NCI-H226 (cell line): ENCODE results near the gene EIF2AK3.
"Not testable (repeated sequence)": the region's sequence is repeated elsewhere in the genome, so short reads cannot be mapped to it uniquely, and the experiment has no call there.

Experiments
- DNase-seq: peaks from one replicate; pipeline ENCODE4 v3.0.0-alpha.2; 2015

EIF2AK3 gene

GRCh38 chr2:88591698-88592097 is 35.6 kb downstream of the EIF2AK3 start:
- no peak for DNase-seq

GRCh38 chr2:88590998-88591613 is 36.2 kb downstream of the EIF2AK3 start:
- no peak for DNase-seq

- DNase-seq, result no peak
Measured at GRCh38 chr2:88585969-88586368, 41.3 kb downstream of the EIF2AK3 start.

- no peak for DNase-seq
Measured at GRCh38 chr2:88582030-88582429, 45.2 kb downstream of the EIF2AK3 start.

DNA sequence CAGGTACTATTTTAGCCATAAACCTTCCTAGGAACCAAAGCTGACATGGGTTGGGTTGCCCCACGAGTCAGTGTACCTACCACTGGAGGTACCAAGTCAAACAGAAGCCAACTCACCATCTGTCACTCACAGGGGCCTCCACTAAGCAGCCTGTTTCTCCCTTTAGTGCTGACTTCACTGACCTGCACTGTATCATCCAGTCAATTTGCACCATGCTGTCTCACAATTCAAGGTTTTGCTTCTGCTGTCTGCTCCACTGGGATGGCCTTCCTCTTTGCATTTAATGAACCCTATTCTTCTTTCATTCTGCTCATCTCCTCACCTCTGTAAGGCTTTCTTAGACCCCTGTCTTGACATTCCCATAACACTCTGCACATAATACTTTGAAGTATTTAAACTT is 47.2 kb downstream of the EIF2AK3 start:
- DNase-seq, result no peak

- DNase-seq, result no peak
Measured at GRCh38 chr2:88575630-88576029, 51.6 kb downstream of the EIF2AK3 start.

DNA sequence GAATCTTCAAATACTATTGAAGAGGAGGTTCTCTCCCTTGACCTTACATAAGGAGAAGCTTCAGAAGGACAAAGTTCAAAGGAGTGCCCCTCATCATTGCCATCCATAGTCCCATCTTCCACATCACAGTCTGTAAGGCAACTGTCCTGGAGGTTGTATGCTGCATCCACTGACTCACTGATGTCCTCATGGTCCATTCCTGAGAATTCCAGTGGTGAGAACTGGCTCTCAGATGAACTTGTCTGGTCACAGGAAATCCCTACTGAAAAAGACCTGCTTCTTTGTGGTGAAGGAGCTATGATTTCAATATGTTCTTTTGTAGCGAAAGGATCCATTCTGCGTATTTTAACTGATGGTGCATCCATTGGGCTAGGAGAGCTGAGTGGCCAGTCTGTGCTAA is 52.2 kb downstream of the EIF2AK3 start:
- DNase-seq, result no peak

GRCh38 chr2:88574445-88574844 is 52.8 kb downstream of the EIF2AK3 start:
- DNase-seq, result no peak

- DNase-seq, result no peak
Measured at GRCh38 chr2:88568179-88568578, 59.1 kb downstream of the EIF2AK3 start.

DNA sequence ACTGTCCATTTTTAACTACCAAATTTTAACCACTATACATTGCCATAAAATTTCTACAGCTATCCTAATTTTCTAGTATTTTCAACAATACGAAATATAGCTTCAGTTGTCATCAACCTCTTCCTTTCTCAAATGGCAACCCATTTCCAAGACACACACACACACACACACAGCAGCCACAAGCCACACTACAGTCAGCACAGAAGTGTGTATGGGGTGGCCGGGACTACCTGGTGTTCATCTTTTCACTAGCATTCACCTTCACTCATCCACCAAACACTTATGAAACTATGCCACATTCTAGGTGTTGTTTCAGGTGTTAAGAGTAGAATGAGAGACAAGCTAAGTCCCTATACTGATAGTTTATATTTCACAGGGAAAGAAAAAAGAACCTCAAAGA is 62.9 kb downstream of the EIF2AK3 start:
- DNase-seq, result no peak

GRCh38 chr2:88563129-88563528 is 64.1 kb downstream of the EIF2AK3 start:
- DNase-seq, result no peak

- DNase-seq, result no peak
Measured at GRCh38 chr2:88561646-88562388, 65.4 kb downstream of the EIF2AK3 start.

DNA sequence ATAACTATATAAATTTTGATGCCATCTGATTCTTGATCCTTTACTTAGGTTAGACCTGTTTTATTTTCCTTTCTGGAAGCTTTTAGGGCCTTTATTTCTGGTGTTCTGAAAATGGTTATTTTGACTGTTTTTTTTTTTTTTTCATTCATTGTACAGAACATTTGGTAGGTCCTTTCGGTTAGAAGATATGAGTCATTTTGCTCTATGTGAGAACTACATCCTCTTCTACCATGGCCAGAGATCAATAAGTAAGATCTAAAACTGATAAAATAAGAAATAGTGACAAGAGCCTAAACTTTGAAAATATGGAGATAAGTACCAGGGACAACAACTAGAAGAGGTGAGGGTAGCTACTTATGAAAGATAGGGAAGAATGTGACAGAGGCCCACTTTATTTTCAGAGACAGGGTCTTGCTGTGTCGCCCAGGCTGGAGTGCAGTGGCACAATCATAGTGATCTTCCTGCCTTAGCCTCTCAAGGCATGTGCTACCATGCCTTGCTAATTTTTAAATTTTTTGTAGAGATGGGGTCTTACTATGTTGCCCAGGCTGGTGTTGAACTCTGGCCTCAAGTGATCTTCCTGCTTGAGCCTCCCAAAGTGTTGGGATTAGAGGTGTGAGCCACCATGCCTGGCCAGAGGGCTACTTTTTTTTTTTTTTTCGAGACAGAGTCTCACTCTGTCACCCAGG is 66.5 kb downstream of the EIF2AK3 start:
- DNase-seq, result no peak

DNA sequence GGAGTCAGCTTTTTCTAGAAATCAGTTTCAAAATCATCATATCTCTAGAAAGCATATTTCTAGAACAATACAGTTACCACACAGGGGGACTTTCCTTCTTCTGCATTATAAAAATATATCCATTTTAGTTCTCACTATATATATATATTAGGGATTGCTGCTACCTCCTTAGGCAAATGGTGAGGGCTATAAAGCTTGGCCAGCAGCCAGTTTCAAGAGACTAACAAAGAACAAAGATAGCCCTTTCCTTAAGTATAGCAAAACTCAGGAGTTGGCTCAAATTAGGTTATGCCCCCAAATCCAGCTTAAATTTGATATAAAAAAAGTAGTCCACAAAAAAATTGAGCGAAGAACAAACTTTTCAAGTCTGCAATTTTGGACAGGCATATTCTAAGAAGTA is 70.0 kb downstream of the EIF2AK3 start:
- no peak for DNase-seq

DNA sequence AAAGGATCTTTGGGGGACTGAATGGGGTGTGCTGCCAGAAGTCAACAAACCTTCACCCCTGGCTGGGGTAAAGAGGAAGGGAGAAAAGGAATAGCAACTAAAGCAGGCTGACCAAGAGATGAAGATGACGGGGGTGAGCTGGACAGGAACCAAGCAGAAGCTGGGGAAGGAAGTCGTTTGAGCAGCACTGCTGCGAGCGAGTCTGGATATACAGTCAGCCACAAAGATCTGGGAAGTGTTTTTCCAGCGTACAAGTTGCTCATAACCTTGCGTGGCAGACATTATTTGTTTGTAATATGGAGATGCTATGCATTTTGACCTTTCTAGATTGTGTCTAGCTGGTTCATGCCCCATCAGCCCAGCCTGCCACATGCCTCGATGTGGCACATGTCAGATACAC is 71.2 kb downstream of the EIF2AK3 start:
- DNase-seq, result no peak

GRCh38 chr2:88554189-88554588 is 73.1 kb downstream of the EIF2AK3 start:
- no peak for DNase-seq

- DNase-seq, result no peak
Measured at GRCh38 chr2:88549616-88550292, 77.5 kb downstream of the EIF2AK3 start.

GRCh38 chr2:88546291-88546690 is 81.0 kb downstream of the EIF2AK3 start:
- not testable (repeated sequence) for DNase-seq

DNA sequence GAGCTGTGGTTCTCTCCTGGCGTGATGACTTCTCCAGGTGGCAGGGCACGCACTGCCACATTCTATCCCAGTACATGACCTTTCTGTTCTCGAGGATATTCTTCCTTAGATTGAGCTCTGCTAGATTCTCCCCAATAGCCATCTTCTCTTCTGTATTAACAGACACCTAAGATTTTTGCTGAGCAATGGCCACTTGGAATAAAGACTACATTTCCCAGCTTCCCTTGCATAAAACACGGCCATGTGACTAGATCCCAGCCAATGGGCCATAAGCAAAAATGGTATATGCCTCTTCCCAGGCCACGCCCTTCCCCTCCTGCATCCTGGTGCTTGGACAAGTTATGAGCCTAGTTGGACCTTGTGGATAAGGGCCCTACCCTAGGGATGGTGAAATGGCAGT is 82.1 kb downstream of the EIF2AK3 start:
- peak; percentile 58 for DNase-seq

GRCh38 chr2:88543541-88544057 is 83.7 kb downstream of the EIF2AK3 start:
- DNase-seq, result no peak

DNA sequence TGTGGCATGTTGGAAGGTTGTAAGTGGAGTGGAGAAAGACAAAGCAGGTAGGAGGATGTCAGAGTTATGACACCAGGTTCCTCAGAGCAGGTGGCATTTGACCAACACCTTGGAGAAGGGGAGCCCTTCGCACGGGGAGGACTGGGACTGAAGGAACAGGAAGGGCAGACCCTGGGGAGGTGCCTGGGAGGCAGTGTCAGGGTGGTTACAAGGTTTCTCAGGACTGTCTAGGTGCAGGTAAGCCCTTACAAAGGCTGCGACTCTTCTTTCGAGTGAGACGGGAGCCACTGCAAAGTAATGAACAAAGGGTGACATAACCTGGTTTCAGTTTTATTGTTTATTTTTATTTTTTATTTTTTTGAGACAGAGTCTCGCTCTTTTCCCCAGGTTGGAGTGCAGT is 84.6 kb downstream of the EIF2AK3 start:
- DNase-seq, result no peak

- no peak for DNase-seq
Measured at GRCh38 chr2:88540346-88540745, 86.9 kb downstream of the EIF2AK3 start.

GRCh38 chr2:88538362-88538917 is 88.8 kb downstream of the EIF2AK3 start:
- no peak for DNase-seq
